H1 (cell line): ENCODE data around the gene TRIP13. TPM values are rescaled to one million over a fixed set of nuclear protein-coding genes. Genes with fewer than 3 reads are reported as not detected.

Source experiments
- CBX8 ChIP-seq: fragments of 300-800, 300-1000 bp; sonication (generic); IDR thresholded peaks from 2 replicates; pipeline ENCODE4 v1.7.1; 2016; ENCODE audit warnings: low read depth, low read length, borderline replicate concordance
- CTCF ChIP-seq, 3 experiments: IDR thresholded peaks; 1 replicate in 2 of 3; 2 replicates in 1 of 3; pipeline versions ENCODE4 v1.5.1 to v1.6.1; 2011; ENCODE audit warnings: low read length in 3 of 3, mild to moderate bottlenecking in 3 of 3, inconsistent platforms in 2 of 3, low read depth in 1 of 3, moderate library complexity in 1 of 3; ENCODE audit not compliant: insufficient read depth in 1 of 3; ENCODE audit errors: control extremely low read depth in 1 of 3
- GTF2F1 ChIP-seq: IDR thresholded peaks from 2 replicates; pipeline ENCODE4 v1.6.1; 2012; ENCODE audit warnings: low read depth, low read length, improper control_type of control experiment, borderline replicate concordance
- RNF2 ChIP-seq: fragments of 200-900, 300-1000 bp; sonication (generic); IDR thresholded peaks from 2 replicates; pipeline ENCODE4 v1.7.1; 2016; ENCODE audit warnings: borderline replicate concordance, low read depth, mild to moderate bottlenecking, antibody characterized with exemption, low read length; ENCODE audit not compliant: poor library complexity, severe bottlenecking; ENCODE audit errors: missing control alignments
- SIRT6 ChIP-seq: IDR thresholded peaks from one replicate; pipeline ENCODE4 v1.7.1; 2012; ENCODE audit warnings: low read length, inconsistent platforms
- SRF ChIP-seq: IDR thresholded peaks from 2 replicates; pipeline ENCODE4 v1.6.1; 2011; ENCODE audit warnings: mild to moderate bottlenecking, low read depth, low read length, moderate library complexity
- TEAD4 ChIP-seq: IDR thresholded peaks from 2 replicates; pipeline ENCODE4 v1.6.1; 2012; ENCODE audit warnings: low read depth, low read length, inconsistent platforms, mixed read lengths
- polyA plus RNA-seq, 7 experiments: library from polyadenylated mRNA; depleted of rRNA in 3 of 7; stranded (reverse) in 5 of 7; unstranded in 2 of 7; fragments of >200 nt in 5 of 7; fragments of 200-250 nt in 2 of 7; gene quantifications; 1 replicate in 5 of 7; 2 replicates in 1 of 7; 4 replicates in 1 of 7; pipeline versions ENCODE4 v1.2.1 to v1.2.3, GENCODE V29; 2011 to 2013; ENCODE audit warnings: missing spikeins in 2 of 7, mixed read lengths in 2 of 7
- total RNA-seq: library from RNA; stranded (reverse); fragmentation: NEBNext Ultra II Directional; extraction: Animal tissue kit (Norgen Biotek cat#: 25700); gene quantifications from 2 replicates; pipeline ENCODE4 v1.2.1, GENCODE V29; 2021

The TRIP13 gene
- total and polyA plus RNA-seq, 2 of the 8 experiments (the other 6 are each of a cell fraction or from before 2014, with no cell fraction given): 20.0 to 39.2 TPM

- TF ChIP-seq CTCF (IDR thresholded peaks at IDR 0.05; ENCODE audit: control extremely low read depth in 1 of 3, insufficient read depth in 1 of 3, low read depth in 1 of 3, low read length in 3 of 3): no peak
- no peak for TF ChIP-seq CBX8
- TF ChIP-seq TEAD4: no peak
- no peak for TF ChIP-seq SIRT6
- no peak for TF ChIP-seq RNF2
- TF ChIP-seq GTF2F1: no peak
- no peak for TF ChIP-seq SRF
These were observed 9.1 kb upstream of the TRIP13 start (continued) for GRCh38 chr5:883475-884181.
